CD4-positive, alpha-beta memory T cell (primary cell): ENCODE measurements around the gene LINGO3. TPM values are rescaled to one million over a fixed set of nuclear protein-coding genes. Genes with fewer than 3 reads are reported as not detected.

Experiments used
- CTCF ChIA-PET: fragments of 350-600 bp; sonication (Branson Sonifier 250); formaldehyde crosslinking; loops from one replicate; lab custom pipeline; 2021; ENCODE audit warnings: inconsistent platforms; ENCODE audit not compliant: partially characterized antibody; lab: Charles Lee
- POLR2A ChIA-PET: fragments of 350-600 bp; sonication (Branson Sonifier 250); formaldehyde crosslinking; loops from one replicate; lab custom pipeline; 2021; ENCODE audit not compliant: partially characterized antibody; lab: Charles Lee
- DNase-seq, 5 donors: peaks; one replicate each; pipeline versions ENCODE4 v3.0.0 to v3.0.0-alpha.2; 2020 to 2022; ENCODE audit warnings: mixed read lengths in 1 of 5
- H3K27ac ChIP-seq: one replicate; pipeline ENCODE4 v1.7.0; 2013; ENCODE audit warnings: low read depth, low read length
- H3K27me3 ChIP-seq: 2 replicates; pipeline ENCODE4 v1.7.0; 2013; ENCODE audit warnings: mild to moderate bottlenecking, low read length, moderate library complexity; ENCODE audit not compliant: insufficient read depth
- H3K36me3 ChIP-seq: 2 replicates; pipeline ENCODE4 v1.7.0; 2013; ENCODE audit warnings: mild to moderate bottlenecking, low read length, moderate library complexity; ENCODE audit not compliant: insufficient read depth
- H3K4me1 ChIP-seq: 2 replicates; pipeline ENCODE4 v1.7.0; 2013; ENCODE audit warnings: mild to moderate bottlenecking, low read length, moderate library complexity; ENCODE audit not compliant: insufficient read depth
- H3K4me3 ChIP-seq, 2 donors: one replicate each; pipeline ENCODE4 v1.7.0; 2013; ENCODE audit warnings: low read length in 2 of 2, mild to moderate bottlenecking in 1 of 2
- H3K9me3 ChIP-seq, 2 donors: one replicate each; pipeline ENCODE4 v1.7.0; 2013; ENCODE audit warnings: low read length in 2 of 2, control low read depth in 1 of 2; ENCODE audit not compliant: control insufficient read depth in 1 of 2
- H3K27ac Mint-ChIP-seq, 7 donors: one replicate each; pipeline ENCODE4 v1.8.0; 2020 to 2021; ENCODE audit warnings: mixed read lengths in 7 of 7, mild to moderate bottlenecking in 6 of 7, inconsistent platforms in 3 of 7, moderate library complexity in 3 of 7
- H3K27me3 Mint-ChIP-seq, 2 donors: one replicate each; pipeline ENCODE4 v1.8.0; 2020 to 2021; ENCODE audit warnings: mixed read lengths in 2 of 2
- H3K36me3 Mint-ChIP-seq, 2 donors: one replicate each; pipeline ENCODE4 v1.8.0; 2020 to 2021; ENCODE audit warnings: mixed read lengths in 2 of 2, inconsistent platforms in 1 of 2, mild to moderate bottlenecking in 1 of 2
- H3K4me1 Mint-ChIP-seq, 4 donors: one replicate each; pipeline ENCODE4 v1.8.0; 2020 to 2021; ENCODE audit warnings: mixed read lengths in 4 of 4, mild to moderate bottlenecking in 1 of 4
- H3K4me3 Mint-ChIP-seq, 8 donors: one replicate each; pipeline ENCODE4 v1.8.0; 2020 to 2021; ENCODE audit warnings: mixed read lengths in 8 of 8, mild to moderate bottlenecking in 7 of 8, moderate library complexity in 6 of 8, inconsistent platforms in 3 of 8
- H3K9me3 Mint-ChIP-seq, 8 donors: one replicate each; pipeline ENCODE4 v1.8.0; 2020 to 2021; ENCODE audit warnings: mixed read lengths in 8 of 8, mild to moderate bottlenecking in 5 of 8, inconsistent platforms in 3 of 8, moderate library complexity in 1 of 8
- intact Hi-C: fragments of 100-400 bp; cut with micrococcal nuclease; formaldehyde crosslinking; loops from one replicate; pipeline ENCODE4 v1.15.1; 2023
- polyA plus RNA-seq, 2 donors: library from polyadenylated mRNA; unstranded; fragments of 300-500 nt; fragmentation: Illumina TruSeq; gene quantifications; one replicate each; pipeline ENCODE4 v1.2.3, GENCODE V29; 2021
- total RNA-seq, 2 experiments: library from RNA; stranded (reverse); gene quantifications; one replicate each; pipeline ENCODE4 v1.2.3, GENCODE V29; 2021

The LINGO3 gene
- total and polyA plus RNA-seq, 4 experiments from 2014 or later = 0.46 to 7.1 (median 0.74) TPM

DNA sequence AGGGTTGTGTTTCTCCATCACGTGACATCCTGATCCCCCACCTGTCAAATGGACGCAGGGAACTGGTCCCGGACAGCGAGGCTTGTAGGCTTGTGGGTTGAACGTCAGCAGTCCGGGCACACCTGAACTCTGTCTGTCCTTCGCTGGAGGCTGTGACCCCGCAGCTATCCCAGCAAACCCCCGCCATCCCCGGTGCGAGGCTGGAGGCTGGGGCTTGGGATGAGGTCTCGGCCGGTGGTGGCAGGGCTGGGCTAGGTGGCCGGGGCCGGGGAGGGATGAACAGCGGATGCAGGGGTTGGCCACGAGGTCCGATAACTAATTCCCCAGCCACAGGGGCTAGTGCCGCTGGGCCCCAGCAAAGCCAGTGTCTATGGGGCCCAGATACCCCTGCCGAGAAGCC, 11.6 kb upstream of the LINGO3 start:
- H3K36me3 Mint-ChIP-seq = peaks cover 4 to 12% of the 10 kb centered on the region in 2 donors
- DNase-seq = no peak
- H3K36me3 ChIP-seq = peaks cover 2% of the 10 kb centered on the region
- no peaks in the 10 kb centered on the region for H3K27me3 ChIP-seq
- ChIA-PET POLR2A (no interaction called here), CTCF (interaction anchor here (0.7 kb wide), 1 partner anchor 328 kb away, joined by 3 read pairs; no protein-coding TSS in a partner anchor)
- no peak overlapping the region for H3K4me3 ChIP-seq
- H3K9me3 Mint-ChIP-seq = peaks cover 0 to 19% (median 13%) of the 10 kb centered on the region in 8 donors
- no peak overlapping the region for H3K27ac Mint-ChIP-seq
- no peak overlapping the region for H3K27ac ChIP-seq
- no peak overlapping the region for H3K4me3 Mint-ChIP-seq
- intact Hi-C loops = no loop called here
- peaks cover 2 to 4% of the 10 kb centered on the region in 2 donors for H3K27me3 Mint-ChIP-seq
- H3K9me3 ChIP-seq = no peaks in the 10 kb centered on the region
- no peaks in the 10 kb centered on the region for H3K4me1 ChIP-seq
- H3K4me1 Mint-ChIP-seq = peaks cover 0 to 2% (median 0%) of the 10 kb centered on the region in 4 donors

DNA sequence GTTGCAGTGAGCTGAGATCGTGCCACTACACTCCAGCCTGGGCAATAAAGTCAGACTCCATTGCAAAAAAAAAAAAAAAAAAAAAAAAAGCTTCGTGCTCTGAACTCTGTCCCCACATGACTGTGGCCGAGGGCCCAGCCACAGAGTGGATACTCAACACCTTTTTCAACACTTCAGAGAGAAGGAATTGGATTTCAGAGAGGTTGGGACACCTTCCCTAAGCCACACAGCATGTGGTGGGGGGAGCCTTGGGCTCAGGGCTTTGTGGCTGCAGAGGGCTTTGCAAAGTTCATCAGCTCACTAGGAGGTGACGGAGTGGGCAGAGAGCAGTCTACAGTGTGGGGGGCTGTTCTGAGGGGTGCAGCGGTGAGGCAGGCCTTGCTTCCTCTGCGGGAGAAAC, 11.0 kb upstream of the LINGO3 start:
- Histone ChIP-seq H3K27me3 (no peaks in the 10 kb centered on the region), H3K4me1 (no peaks in the 10 kb centered on the region), H3K9me3 (no peaks in the 10 kb centered on the region), H3K36me3 (no peaks in the 10 kb centered on the region), H3K4me3 (no peak overlapping the region), H3K27ac (no peak overlapping the region)
- H3K36me3 Mint-ChIP-seq = peaks cover 4 to 9% of the 10 kb centered on the region in 2 donors
- H3K27me3 Mint-ChIP-seq = peaks cover 3 to 9% of the 10 kb centered on the region in 2 donors
- POLR2A ChIA-PET = interaction anchor here (0.6 kb wide), 1 partner anchor 18 kb away, joined by 3 read pairs; no protein-coding TSS in a partner anchor
- no peak overlapping the region for H3K4me3 Mint-ChIP-seq
- no peak overlapping the region for H3K27ac Mint-ChIP-seq
- intact Hi-C loops = no loop called here
- H3K9me3 Mint-ChIP-seq = peaks cover 0 to 25% (median 14%) of the 10 kb centered on the region in 8 donors
- H3K4me1 Mint-ChIP-seq = peaks cover 0 to 2% (median 0%) of the 10 kb centered on the region in 4 donors
- CTCF ChIA-PET = interaction anchor here (0.7 to 0.9 kb wide), 2 partner anchors 45 to 328 kb away, joined by 3 read pairs; no protein-coding TSS in a partner anchor
- DNase-seq = no peak

DNA sequence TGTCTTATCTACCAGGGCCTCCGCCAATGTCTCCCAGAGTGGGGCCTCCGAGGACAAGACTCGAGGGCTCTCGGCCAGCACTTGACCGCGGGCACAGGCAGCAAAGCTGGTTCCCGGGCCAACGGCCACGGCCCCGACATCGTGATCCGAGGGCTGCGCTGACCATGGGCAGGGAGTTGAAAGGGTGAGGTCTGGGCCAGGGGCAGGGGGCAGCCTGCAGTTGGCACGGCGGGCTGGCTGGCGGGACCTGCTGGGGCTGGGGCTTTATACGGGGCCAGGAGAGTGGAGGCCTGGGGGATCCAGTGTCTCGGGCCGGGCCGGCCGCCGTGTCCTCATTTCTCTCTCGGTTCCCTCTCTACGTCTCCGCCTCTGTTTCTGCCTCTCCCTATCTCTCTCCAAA, 9.8 kb upstream of the LINGO3 start:
- ChIA-PET CTCF (interaction anchor here (3.2 kb wide), 1 partner anchor 44 kb away, joined by 8 read pairs; no protein-coding TSS in a partner anchor), POLR2A (no interaction called here)
- no peak overlapping the region for H3K4me3 ChIP-seq
- H3K9me3 Mint-ChIP-seq = peaks cover 0 to 25% (median 15%) of the 10 kb centered on the region in 8 donors
- no peaks in the 10 kb centered on the region for H3K36me3 ChIP-seq
- peaks cover 11 to 16% of the 10 kb centered on the region in 2 donors for H3K27me3 Mint-ChIP-seq
- DNase-seq = no peak
- H3K4me1 ChIP-seq = no peaks in the 10 kb centered on the region
- peaks cover 4% of the 10 kb centered on the region in 2 donors for H3K36me3 Mint-ChIP-seq
- peaks cover 4% of the 10 kb centered on the region for H3K27me3 ChIP-seq
- no peaks in the 10 kb centered on the region for H3K9me3 ChIP-seq
- no peak overlapping the region for H3K27ac Mint-ChIP-seq
- no peak overlapping the region for H3K27ac ChIP-seq
- no peak overlapping the region for H3K4me3 Mint-ChIP-seq
- H3K4me1 Mint-ChIP-seq = peaks cover 0 to 2% (median 0%) of the 10 kb centered on the region in 4 donors
- intact Hi-C loops = no loop called here

DNA sequence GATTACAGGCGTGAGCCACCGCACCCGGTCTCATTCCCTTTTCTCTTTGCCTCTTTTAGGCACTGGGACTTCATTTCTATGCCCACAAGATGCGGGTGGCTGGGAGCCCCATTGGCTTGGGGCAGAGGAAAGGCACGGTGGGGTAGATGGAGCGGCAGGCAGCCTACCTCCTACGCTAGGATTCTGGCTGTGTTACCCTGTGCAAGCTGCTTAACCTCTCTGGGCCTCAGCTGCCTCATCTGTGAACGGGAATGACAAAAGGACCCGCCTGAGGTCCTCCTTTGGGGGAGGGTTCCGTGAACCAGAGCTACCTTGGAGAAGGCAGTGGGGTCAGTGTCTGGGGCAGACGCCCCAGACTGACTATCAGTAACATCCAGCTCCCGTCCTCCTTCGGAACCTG, 9.3 kb upstream of the LINGO3 start:
- Mint-ChIP-seq H3K27ac (no peak overlapping the region), H3K4me3 (no peak overlapping the region), H3K4me1 (peaks cover 0 to 2% (median 0%) of the 10 kb centered on the region in 4 donors), H3K9me3 (peaks cover 0 to 25% (median 15%) of the 10 kb centered on the region in 8 donors), H3K36me3 (peaks cover 3 to 4% of the 10 kb centered on the region in 2 donors), H3K27me3 (peaks cover 11 to 16% of the 10 kb centered on the region in 2 donors)
- ChIA-PET CTCF (interaction anchor here (1.1 to 3.2 kb wide), 5 partner anchors 11 to 162 kb away, joined by 3 to 8 read pairs (median 4); partner anchors contain the start of genes LSM7 and SPPL2B), POLR2A (no interaction called here)
- Histone ChIP-seq H3K36me3 (no peaks in the 10 kb centered on the region), H3K4me3 (no peak overlapping the region), H3K9me3 (no peaks in the 10 kb centered on the region), H3K4me1 (no peaks in the 10 kb centered on the region), H3K27ac (no peak overlapping the region), H3K27me3 (peaks cover 5% of the 10 kb centered on the region)
- intact Hi-C loops = no loop called here
- DNase-seq = no peak

DNA sequence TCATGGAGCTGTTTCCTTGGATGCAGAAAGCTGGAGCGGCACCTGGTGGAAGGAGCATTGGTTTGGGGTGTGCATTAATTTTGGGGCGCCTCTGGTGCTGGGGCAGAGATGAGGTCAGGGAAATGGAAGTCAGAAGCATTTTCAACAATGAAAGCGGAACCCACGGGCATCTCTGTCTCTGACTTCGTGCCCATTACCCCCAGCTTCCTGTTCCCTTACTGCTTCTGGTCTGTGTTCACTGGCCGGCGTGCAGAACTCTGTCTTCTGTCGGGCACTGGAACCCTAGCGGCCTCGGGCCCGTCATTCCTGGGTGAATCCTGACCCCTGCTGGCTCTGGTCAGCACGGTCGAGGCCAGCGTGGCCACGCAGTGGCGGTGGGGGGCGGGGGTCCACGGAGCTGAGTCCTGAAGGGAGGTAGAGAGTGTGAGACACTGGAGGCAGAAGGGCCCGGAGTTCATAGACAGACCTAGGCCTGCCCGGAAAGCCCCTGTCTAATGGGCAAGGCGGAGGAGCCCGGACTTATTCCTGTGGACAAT, 7.9 kb upstream of the LINGO3 start:
- Histone ChIP-seq H3K4me3 (no peak overlapping the region), H3K27me3 (peaks cover 5% of the 10 kb centered on the region), H3K36me3 (no peaks in the 10 kb centered on the region), H3K27ac (no peak overlapping the region), H3K9me3 (no peaks in the 10 kb centered on the region), H3K4me1 (no peaks in the 10 kb centered on the region)
- peaks cover 11 to 16% of the 10 kb centered on the region in 2 donors for H3K27me3 Mint-ChIP-seq
- peaks cover 0 to 25% (median 15%) of the 10 kb centered on the region in 8 donors for H3K9me3 Mint-ChIP-seq
- ChIA-PET CTCF (interaction anchor here (1.1 to 3.2 kb wide), 8 partner anchors 12 to 160 kb away, joined by 3 to 8 read pairs (median 4); partner anchors contain the start of genes LSM7, PLEKHJ1 and SPPL2B), POLR2A (interaction anchor here (1.4 kb wide), 1 partner anchor 44 kb away, joined by 5 read pairs; no protein-coding TSS in a partner anchor)
- H3K36me3 Mint-ChIP-seq = peaks cover 0 to 4% of the 10 kb centered on the region in 2 donors
- no peak overlapping the region for H3K4me3 Mint-ChIP-seq
- H3K27ac Mint-ChIP-seq = no peak overlapping the region
- intact Hi-C loops = no loop called here
- no peak for DNase-seq
- peaks cover 0 to 2% (median 0%) of the 10 kb centered on the region in 4 donors for H3K4me1 Mint-ChIP-seq

DNA sequence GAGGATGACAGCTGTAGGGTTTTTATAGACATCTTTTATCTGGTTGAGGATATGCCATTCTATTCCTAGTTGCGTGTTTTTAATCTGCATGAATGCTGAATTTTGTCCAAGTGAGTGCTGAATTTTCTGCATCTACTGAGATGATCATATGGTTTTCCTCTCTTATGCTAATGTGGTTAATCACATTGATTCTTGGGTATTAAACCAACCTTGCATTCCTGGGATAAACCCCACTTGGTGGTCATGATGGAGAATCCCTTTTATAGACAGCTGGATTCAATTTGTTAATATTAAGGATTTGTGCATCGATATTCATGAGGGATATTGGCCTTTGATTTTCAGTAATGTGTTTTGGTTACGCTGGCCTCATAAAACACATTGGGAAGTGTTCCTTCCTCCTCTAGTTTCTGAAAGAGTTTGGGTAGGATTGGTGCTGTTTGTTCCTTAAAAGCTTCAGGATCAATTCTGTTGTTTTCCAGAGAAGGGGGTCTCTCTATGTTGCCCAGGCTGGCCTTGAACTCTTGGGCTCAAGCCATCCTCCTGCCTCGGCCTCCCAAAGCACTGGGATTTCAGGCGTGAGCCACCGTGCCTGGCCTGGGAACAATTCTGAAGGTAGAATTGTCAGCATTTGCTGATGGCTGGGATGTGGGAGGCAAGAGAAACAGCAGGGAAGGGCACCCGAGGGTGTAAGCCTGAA, 7.3 kb upstream of the LINGO3 start:
- peaks cover 5% of the 10 kb centered on the region for H3K27me3 ChIP-seq
- peaks cover 0 to 4% of the 10 kb centered on the region in 2 donors for H3K36me3 Mint-ChIP-seq
- no peak overlapping the region for H3K27ac ChIP-seq

More for the DNA sequence above, 7.3 kb upstream of the LINGO3 start:
- H3K4me1 Mint-ChIP-seq = peaks cover 0 to 2% (median 0%) of the 10 kb centered on the region in 4 donors
- intact Hi-C loops = no loop called here
- H3K27me3 Mint-ChIP-seq = peaks cover 11 to 16% of the 10 kb centered on the region in 2 donors
- no peak overlapping the region for H3K4me3 Mint-ChIP-seq
- H3K27ac Mint-ChIP-seq = no peak overlapping the region
- H3K4me3 ChIP-seq = no peak overlapping the region
- ChIA-PET CTCF (interaction anchor here (0.6 to 3.2 kb wide), 7 partner anchors 26 to 160 kb away, joined by 3 to 8 read pairs (median 5); partner anchors contain the start of gene PLEKHJ1), POLR2A (interaction anchor here (1.4 kb wide), 1 partner anchor 43 kb away, joined by 5 read pairs; no protein-coding TSS in a partner anchor)
- no peaks in the 10 kb centered on the region for H3K36me3 ChIP-seq
- peaks cover 0 to 25% (median 15%) of the 10 kb centered on the region in 8 donors for H3K9me3 Mint-ChIP-seq
- no peaks in the 10 kb centered on the region for H3K4me1 ChIP-seq
- no peaks in the 10 kb centered on the region for H3K9me3 ChIP-seq
- DNase-seq = no peak
